ENCODE measurements around the gene MARK2.

The MARK2 gene

GRCh38 chr11:63937713-63938478, 99.0 kb downstream of the MARK2 start:
- peak in 1 of 2 experiments; percentile 45 for DNase-seq

GRCh38 chr11:63938479-63939396, 99.8 kb downstream of the MARK2 start, which contains the start of gene NAA40:
TSS of gene NAA40 (plus strand) at chr11:63939002. CDS start at chr11:63939097, 95 bp downstream.
- DNase-seq: peak; percentile 91 to 96

GRCh38 chr11:63939397-63939891, 100.5 kb downstream of the MARK2 start:
- DNase-seq: no peak

DNA sequence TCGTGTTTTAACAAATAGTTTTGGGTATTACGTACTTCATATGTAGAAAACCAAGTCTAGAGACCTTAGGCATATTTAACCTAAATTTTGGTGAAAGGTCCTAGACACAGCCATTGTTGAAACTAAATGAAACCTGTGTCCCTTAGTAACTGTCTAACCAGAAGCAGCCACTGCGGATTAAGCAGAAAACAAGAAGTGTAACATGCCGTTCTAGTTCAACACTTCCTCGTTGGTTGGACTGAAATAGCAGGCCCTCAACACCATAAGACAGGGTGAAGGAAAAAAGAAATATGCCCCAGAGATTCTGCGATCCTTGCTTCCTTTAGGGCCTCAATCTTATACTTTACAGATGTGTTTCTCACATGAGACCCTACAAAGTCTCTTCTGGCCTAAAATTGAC, 101.9 kb downstream of the MARK2 start:
- no peak for DNase-seq

DNA sequence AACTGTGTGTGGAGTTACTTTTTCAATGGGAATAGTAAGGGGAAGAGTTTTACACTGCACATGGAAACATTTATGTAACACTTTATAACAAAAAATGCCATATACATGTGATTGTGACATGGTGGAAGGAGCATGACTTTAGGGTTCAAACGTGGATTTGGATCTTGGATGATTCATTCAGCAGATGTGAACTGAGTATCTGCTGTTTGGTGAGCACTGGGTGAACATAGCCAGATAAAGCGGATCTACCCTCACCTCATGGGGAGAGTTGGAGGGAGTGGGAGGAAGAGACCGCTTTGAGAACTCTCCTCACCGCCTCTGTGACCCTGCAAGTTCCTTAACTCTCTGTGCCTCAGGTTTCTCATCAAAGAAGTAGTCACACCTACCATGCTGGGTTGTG, 103.0 kb downstream of the MARK2 start:
- DNase-seq: no peak

DNA sequence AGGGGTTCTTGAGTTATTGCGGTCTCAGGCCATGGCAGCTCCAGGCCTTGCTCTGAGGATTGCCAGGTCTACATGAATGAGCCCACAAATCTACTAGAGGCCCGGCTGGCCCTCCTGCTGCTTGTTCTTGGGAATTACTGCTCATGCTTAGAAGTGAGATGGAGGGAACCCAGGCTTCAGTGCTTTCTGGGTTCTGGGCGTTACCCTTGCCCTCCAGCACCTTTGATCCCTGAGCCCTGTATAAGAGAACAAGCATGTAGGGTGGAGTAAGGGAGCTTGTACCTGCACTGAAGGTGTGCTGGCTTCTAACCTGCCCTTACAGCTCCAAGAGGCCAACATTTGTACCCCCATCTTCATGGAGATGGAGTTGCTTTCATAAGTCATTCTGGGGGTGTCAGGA, 103.9 kb downstream of the MARK2 start:
- DNase-seq: no peak

- DNase-seq: no peak
Measured at GRCh38 chr11:63944987-63945386, 106.1 kb downstream of the MARK2 start.

DNA sequence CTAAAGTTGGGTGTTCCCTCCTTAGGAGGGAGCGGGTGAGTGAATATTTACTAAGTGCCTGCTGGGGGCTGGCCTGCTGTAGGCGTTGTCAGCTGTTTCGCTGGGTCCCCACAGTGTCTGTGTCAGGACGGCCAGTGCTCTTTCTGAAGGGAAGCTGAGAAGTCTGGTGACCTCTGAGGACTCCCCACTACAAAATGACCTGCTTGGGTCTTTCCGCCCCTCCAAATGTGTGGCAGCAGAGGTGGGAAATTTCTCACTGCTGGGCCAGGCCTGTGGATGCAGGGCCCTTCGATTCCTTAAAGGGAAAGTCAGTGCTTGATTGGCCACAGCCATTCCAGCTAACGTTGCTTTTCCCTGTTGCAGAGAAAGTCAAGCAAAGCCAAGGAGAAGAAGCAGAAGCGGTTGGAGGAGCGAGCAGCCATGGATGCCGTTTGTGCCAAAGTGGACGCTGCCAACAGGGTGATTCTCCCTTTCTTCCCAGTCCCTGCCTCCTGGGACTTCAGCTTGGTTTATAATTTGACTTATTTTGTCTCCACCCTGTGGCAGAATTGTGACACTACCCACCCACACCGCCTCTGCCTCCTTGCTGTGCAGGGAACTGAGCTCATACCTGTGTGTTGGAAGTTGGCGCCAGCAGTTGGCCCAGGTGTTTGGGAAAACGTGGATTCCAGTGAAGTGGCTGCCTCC, 106.7 kb downstream of the MARK2 start:
- peak; percentile 61 to 64 for DNase-seq

DNA sequence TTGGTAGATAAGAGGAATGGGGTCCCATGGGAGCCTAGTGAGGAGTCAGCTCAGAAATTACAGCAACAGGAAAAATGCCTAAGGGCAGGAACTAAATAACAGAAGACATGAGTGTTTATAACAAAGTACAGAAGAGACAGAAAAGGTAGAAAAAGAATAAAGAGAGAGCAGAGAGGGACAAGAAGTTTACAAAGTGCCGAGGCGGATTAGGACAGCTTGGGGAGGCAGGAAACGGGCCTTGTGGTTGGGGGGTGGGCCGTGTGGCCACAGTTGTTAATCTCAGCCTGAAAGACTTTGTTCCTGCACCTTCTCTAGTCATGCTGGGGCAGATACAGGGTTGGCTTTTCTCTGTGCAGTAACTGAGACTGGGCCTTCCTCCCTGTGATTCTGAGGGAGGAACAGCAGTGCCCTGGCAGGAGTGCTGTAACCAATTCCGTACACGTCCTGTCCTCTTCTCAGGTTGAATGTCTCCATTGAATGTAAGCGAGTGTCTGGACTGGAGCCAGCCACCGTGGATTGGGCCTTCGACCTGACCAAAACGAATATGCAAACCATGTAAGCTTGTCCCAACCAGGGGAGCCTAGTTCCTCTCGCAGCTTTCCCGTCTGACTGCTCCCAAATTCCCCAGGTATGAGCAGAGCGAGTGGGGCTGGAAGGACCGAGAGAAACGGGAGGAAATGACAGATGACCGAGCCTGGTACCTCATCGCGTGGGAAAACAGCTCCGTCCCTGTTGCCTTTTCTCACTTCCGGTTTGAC, 113.0 kb downstream of the MARK2 start:
- peak in 1 of 2 experiments; percentile 49 for DNase-seq

GRCh38 chr11:63952570-63952969, 113.7 kb downstream of the MARK2 start:
- no peak for DNase-seq

GRCh38 chr11:63958008-63958407, 119.1 kb downstream of the MARK2 start:
- DNase-seq: no peak

Measured in activated T-cell treated with anti-CD3 and anti-CD28 coated beads, Interleukin-2, amount 50 U/mL, for 48 hours (primary cell).